GM23248 (cell line): ENCODE measurements around the gene USP24.

Source experiments
- EZH2 ChIP-seq: fragments of 200-600 bp; sonication (generic); IDR thresholded peaks from 2 replicates; pipeline ENCODE4 v1.6.1; 2018; ENCODE audit warnings: antibody characterized with exemption, mild to moderate bottlenecking; ENCODE audit not compliant: insufficient read depth, poor library complexity, severe bottlenecking
- EZH2phosphoT487 ChIP-seq: fragments of 200-600 bp; sonication (generic); IDR thresholded peaks from 2 replicates; pipeline ENCODE4 v1.6.1; 2018; ENCODE audit warnings: antibody characterized with exemption, moderate library complexity, mild to moderate bottlenecking, low read depth; ENCODE audit not compliant: insufficient read depth

DNA sequence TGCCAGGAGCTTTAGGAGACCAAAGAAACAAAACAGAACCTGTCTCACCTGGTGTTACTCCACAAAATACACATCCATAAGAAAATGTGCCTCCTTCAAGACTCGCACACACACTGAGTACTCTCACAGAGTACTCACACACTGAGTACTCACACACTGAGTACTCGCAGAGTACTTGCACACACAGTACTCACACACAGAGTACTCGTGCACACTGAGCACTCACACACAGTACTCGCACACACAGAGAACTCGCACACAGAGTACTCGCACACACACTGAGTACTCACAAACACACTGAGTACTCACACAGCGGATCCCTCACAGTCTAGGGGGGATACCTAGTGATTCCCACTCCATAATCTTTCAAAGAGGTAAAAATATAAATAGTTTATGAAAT is 135.5 kb downstream of the USP24 start:
- TF ChIP-seq EZH2 (no peak), EZH2phosphoT487 (no peak)
